ENCODE results near the gene DRAP1.
"Not testable (repeated sequence)": the region's sequence is repeated elsewhere in the genome, so short reads cannot be mapped to it uniquely, and the experiment has no call there.

The DRAP1 gene

GRCh38 chr11:65931773-65932557 lies 12.7 kb downstream of the DRAP1 start:
- no peak for DNase-seq (ENCODE audit: low read depth)

DNA sequence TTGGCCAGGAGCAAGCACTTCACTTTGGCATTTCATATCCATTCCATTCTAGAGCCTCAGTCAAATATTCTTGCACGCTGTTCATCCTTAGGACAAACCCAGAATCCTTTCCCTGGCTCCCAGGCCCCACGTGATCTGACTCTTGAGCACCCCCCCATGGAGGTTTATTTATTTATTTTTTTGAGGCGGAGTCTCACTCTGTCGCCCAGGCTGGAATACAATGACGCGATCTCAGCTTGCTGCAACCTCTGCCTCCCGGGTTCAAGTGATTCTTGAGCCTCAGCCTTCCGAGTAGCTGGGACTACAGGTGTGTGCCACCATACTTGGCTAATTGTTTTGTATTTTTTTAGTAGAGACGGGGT lies 13.3 kb downstream of the DRAP1 start:
- no peak for DNase-seq (ENCODE audit: low read depth)

GRCh38 chr11:65934014-65934413 lies 14.8 kb downstream of the DRAP1 start:
- DNase-seq (ENCODE audit: low read depth) = no peak

DNA sequence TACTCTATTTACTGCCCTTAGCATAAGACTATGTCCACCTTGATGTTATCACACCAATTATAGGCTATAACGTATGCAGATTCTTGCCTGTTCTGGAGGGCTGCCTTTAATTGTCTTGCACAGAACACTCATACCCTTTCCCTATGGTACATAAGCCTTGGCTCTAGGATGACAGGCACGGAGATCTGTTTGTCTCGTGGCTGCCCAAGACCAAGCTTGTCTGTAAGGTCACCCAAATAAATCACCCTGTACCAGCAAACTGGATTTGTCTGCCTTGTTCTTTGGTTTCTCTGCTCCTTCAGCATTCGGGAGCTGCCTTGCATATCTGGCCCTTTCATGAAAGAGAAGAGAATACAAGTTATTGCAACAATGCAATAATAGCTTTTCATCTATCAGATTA lies 18.5 kb downstream of the DRAP1 start:
- DNase-seq (ENCODE audit: low read depth) = no peak

DNA sequence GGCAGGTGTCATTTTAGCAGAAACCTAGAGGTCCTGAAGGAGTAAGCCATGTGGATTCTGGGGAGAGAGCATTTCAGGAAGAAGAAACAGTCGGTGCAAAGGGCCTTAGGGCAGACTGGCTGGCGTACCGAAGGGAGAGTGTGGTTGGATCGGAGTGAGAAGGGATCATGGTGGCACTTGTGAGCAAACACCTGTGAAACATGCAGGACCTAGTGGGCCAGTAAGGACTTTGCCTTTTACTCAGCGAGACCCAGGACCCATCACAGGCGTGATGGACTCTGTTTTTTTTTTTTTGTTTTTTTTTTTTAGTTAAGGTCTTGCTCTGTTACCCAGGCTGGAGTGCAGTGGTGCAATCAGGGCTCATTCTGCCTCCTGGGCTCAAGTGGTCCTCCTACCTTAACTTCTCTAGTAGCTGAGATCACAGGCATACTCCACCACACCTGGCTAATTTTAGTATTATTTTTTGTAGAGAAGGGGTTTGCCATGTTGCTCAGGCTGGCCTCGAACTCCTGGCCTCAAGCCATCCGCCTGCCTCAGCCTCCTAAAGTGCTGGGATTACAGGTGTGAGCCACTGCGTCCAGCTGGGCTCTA lies 22.6 kb downstream of the DRAP1 start:
- DNase-seq (ENCODE audit: low read depth) = no peak

GRCh38 chr11:65942531-65942930 lies 23.3 kb downstream of the DRAP1 start:
- DNase-seq (ENCODE audit: low read depth) = no peak

- DNase-seq (ENCODE audit: low read depth) = no peak
These were observed 25.0 kb downstream of the DRAP1 start for GRCh38 chr11:65944191-65944590.

DNA sequence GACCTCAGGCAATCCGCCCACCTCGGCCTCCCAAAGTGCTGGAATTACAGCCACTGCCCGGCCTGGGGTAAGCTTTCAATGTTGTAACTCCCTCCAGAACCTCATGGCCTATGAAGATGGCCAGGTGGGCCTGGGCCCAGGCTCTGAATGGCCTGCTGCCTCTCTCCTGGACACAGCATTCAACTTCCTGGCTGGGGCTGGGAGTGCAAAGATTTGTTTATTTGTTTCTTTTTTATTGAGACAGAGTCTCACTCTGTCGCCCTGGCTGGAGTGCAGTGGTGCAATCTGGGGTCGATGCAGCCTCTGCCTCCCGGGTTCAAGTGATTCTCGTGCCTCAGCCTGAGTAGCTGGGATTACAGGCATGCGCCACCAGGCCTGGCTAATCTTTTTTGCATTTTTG lies 25.5 kb downstream of the DRAP1 start:
- DNase-seq (ENCODE audit: low read depth) = no peak

- no peak for DNase-seq (ENCODE audit: low read depth)
These were observed 26.2 kb downstream of the DRAP1 start, which contains the start of gene TSGA10IP for GRCh38 chr11:65945430-65945911. TSS of gene TSGA10IP (plus strand) at chr11:65945480. CDS start at chr11:65945676, 196 bp downstream.

DNA sequence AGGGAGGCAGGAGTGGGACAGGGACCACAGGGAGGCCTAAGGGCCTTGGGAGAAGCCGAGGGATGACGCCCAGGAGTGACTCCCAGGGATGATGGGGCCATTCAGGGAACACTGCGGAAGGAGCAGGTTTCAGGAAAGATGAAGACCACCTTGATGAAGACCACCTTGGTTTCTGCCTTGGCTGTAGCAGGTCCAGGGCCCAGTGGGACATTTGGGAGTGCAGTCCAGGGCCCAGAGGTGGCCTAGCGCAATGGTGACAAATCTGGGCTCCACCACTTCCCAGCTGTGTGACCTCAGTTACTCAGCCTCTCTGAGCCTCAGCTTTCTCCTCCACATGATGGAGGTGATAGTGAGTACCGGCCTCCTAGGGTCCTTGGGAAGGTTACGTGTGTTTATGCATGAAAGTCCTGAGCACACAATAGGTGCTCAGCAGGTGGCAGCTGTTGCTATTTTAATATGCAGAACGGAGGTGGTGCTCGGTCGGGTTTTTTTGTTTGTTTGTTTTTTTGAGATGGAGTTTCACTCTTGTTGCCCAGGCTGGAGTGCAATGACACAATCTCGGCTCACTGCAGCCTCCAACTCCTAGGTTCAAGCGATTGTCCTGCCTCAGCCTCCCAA lies 26.8 kb downstream of the DRAP1 start:
- no peak for DNase-seq (ENCODE audit: low read depth)

GRCh38 chr11:65946655-65947054 lies 27.4 kb downstream of the DRAP1 start:
- no peak for DNase-seq (ENCODE audit: low read depth)

- no peak for DNase-seq (ENCODE audit: low read depth)
These were observed 27.9 kb downstream of the DRAP1 start for GRCh38 chr11:65947133-65947532.

GRCh38 chr11:65947603-65948125 lies 28.4 kb downstream of the DRAP1 start:
- DNase-seq (ENCODE audit: low read depth) = no peak

- DNase-seq (ENCODE audit: low read depth) = not testable (repeated sequence)
These were observed 31.5 kb downstream of the DRAP1 start for GRCh38 chr11:65950711-65951110.

- not testable (repeated sequence) for DNase-seq (ENCODE audit: low read depth)
These were observed 32.4 kb downstream of the DRAP1 start for GRCh38 chr11:65951641-65952040.

GRCh38 chr11:65952052-65952521 lies 32.9 kb downstream of the DRAP1 start:
- DNase-seq (ENCODE audit: low read depth) = no peak

- no peak for DNase-seq (ENCODE audit: low read depth)
These were observed 34.2 kb downstream of the DRAP1 start for GRCh38 chr11:65953471-65953870.

GRCh38 chr11:65954771-65955170 lies 35.5 kb downstream of the DRAP1 start:
- DNase-seq (ENCODE audit: low read depth) = no peak

- DNase-seq (ENCODE audit: low read depth) = no peak
These were observed 39.1 kb downstream of the DRAP1 start for GRCh38 chr11:65958291-65958690.

DNA sequence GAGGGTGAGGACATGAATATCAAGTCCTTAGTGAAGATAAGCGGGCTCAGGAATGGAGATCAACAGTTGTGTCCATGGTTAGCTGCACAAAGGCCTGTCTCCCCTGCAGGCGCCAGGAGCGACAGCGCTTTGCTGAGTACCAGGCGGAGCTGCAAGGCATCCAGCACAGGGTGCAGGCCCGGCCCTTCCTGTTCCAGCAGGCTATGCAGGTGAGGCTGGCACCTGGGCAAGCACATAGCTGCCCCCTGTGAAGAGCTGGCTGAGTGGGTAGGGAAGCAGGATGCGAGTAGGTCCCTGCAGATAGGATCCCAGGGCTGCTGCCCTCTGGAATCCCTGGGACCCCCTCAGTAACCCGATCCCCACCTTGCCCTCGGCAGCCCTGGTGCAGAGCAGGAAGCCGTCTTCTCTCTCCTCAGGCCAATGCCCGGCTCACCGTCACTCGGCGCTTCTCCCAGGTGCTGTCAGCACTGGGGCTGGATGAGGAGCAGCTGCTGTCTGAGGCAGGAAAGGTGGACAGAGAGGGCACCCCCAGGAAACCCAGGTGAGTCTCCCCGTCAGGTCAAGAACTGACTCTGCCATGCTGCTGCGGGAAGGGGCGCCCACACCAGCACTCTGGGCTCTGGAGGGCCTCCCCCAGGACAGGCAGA lies 39.7 kb downstream of the DRAP1 start:
- no peak for DNase-seq (ENCODE audit: low read depth)

GRCh38 chr11:65960824-65961266 lies 41.6 kb downstream of the DRAP1 start:
- no peak for DNase-seq (ENCODE audit: low read depth)
